NCI-H2227 (cell line): ENCODE measurements around the gene EDNRA.

Experiments
- DNase-seq: peaks from one replicate; lab custom pipeline; 2025; ENCODE audit not compliant: unreplicated experiment; lab: John Stamatoyannopoulos, UW

EDNRA gene

GRCh38 chr4:147538711-147539110, 57.8 kb downstream of the EDNRA start:
- no peak for DNase-seq

- no peak for DNase-seq
These were observed 59.1 kb downstream of the EDNRA start for GRCh38 chr4:147539959-147540358.

- DNase-seq = no peak
These were observed 61.5 kb downstream of the EDNRA start for GRCh38 chr4:147542229-147542990.

- DNase-seq = no peak
These were observed 62.1 kb downstream of the EDNRA start for GRCh38 chr4:147543034-147543433.

GRCh38 chr4:147546349-147546748, 65.5 kb downstream of the EDNRA start:
- DNase-seq = no peak

- DNase-seq = no peak
These were observed 66.6 kb downstream of the EDNRA start for GRCh38 chr4:147547314-147548056.

GRCh38 chr4:147548256-147548655, 67.4 kb downstream of the EDNRA start:
- no peak for DNase-seq

- DNase-seq = no peak
These were observed 69.8 kb downstream of the EDNRA start for GRCh38 chr4:147550626-147551246.

- DNase-seq = no peak
These were observed 79.7 kb downstream of the EDNRA start for GRCh38 chr4:147560625-147561024.

- no peak for DNase-seq
These were observed 85.9 kb downstream of the EDNRA start for GRCh38 chr4:147566762-147567161.

- DNase-seq = no peak
These were observed 86.4 kb downstream of the EDNRA start for GRCh38 chr4:147567276-147567675.

- DNase-seq = no peak
These were observed 89.7 kb downstream of the EDNRA start for GRCh38 chr4:147570616-147571015.

- DNase-seq = no peak
These were observed 90.3 kb downstream of the EDNRA start for GRCh38 chr4:147571036-147571770.

- DNase-seq = no peak
These were observed 95.2 kb downstream of the EDNRA start for GRCh38 chr4:147576084-147576483.

- DNase-seq = no peak
These were observed 97.2 kb downstream of the EDNRA start for GRCh38 chr4:147578051-147578476.

GRCh38 chr4:147578593-147578992, 97.7 kb downstream of the EDNRA start:
- DNase-seq = no peak

GRCh38 chr4:147580396-147580795, 99.5 kb downstream of the EDNRA start:
- no peak for DNase-seq

- DNase-seq = no peak
These were observed 100.9 kb downstream of the EDNRA start for GRCh38 chr4:147581606-147582350.

- DNase-seq = no peak
These were observed 101.6 kb downstream of the EDNRA start for GRCh38 chr4:147582386-147583060.

GRCh38 chr4:147583876-147584275, 103.0 kb downstream of the EDNRA start:
- no peak for DNase-seq
